IPS-NIHi11 (cell line): ENCODE measurements around the gene CALD1.

Experiments used
- DNase-seq: peaks from one replicate; pipeline ENCODE4 v3.0.0; 2012; ENCODE audit warnings: mixed read lengths, low spot score

Gene CALD1

DNA sequence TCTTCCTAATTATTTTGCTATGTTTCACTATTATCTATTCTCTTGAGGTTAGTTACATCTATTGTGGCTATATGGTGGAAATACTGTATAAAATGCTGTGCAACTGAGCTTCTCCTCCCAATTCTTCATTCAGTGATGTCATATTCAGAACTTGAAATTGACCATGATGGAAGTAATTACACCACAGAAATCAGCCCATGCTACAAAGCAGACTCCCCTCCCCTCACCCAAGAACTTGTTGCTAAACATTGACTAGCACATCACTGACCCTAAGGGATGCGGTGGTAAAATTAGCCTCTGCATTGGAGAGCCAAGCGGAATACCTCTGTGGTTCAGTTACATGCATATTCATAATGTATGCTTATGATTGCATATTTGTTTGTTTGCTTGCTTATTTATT is 8.8 kb downstream of the CALD1 start:
- DNase-seq = no peak

DNA sequence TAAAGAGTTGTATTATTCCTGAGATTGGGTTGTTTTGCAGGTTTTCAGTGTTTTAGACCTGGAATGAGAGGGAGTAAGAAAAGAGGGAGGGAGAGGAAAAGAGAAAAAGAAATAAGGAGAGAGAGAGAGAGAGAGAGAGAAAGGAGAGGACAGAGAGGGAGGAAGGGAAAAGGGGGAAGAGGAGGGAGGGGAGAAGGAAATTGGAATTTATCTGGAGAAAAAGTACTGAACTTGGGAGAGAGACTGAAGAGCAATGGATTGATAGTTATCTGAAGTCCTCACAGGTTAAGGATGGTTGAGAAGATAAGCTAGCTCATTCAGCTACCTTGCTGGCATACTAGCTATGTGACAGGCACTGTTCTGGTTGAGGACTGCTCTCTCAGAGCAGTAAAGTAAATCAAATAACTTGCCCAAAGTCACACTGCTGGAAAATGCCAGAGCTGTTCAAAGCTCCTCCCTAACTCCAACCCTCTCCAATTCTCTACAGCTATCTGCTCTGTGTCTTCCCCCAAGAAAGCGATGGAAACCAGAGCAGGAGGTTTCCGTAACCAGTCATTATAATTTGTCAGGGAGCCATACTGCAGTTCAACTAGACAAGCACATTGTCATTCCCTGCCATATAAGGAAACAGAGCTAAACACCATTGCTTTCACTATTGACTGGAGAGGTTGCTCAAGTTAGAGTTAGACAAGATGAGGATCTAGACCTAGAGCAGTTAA is 10.7 kb downstream of the CALD1 start:
- no peak for DNase-seq

DNA sequence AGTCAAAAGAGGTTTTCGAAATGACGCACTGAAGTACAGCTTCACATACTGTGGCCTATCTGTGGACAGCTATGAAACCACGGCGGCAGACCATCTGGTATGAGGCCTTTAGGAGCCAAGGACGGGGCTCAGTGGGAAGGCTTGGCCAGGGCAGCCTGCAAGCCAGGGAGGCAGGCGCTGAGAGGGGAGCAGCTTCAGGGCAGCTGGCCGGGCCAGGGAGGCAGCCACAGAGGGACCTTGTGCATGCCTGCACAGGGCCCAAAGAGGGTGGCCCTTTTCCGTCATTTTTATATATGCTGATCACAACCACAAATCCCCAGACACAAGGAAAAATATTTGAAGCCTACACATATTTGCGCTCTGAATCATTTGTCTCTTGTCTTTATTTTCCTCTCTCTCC is 13.5 kb downstream of the CALD1 start:
- DNase-seq = no peak

DNA sequence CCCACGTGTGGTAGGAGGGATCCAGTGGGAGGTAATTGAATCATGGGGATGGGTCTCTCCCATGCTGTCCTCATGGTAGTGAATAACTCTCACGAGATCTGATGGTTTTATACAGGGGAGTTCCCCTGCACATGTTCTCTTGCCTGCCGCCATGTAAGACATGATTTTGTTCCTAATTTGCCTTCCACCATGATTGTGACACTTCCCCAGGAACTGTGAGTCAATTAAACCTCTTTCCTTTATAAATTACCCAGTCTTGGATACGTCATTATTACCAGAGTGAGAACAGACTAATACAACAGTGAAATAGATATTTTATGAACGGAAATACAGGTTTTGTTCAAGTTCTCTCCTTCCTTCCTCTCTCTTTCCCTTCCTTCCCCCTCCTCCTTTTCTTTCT is 15.8 kb downstream of the CALD1 start:
- no peak for DNase-seq

DNA sequence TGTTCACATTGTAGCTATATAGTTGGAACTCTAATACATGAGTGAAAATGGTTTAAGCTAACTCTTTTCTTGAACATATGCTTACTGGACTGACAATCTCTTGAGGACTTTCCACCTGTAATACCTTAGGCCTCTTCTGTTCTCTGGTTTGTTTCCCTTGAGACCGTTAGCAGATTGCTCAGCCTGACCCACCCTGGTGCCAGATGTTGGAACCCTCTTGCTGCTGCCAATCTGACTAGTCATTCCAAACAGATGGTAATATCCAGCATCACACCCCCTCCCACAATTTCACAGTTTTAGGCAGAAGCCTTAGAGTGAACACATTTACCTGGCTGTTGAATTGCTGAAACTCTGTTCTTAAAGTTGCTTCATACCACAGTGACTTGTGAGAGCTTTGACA is 18.7 kb downstream of the CALD1 start:
- DNase-seq = no peak

DNA sequence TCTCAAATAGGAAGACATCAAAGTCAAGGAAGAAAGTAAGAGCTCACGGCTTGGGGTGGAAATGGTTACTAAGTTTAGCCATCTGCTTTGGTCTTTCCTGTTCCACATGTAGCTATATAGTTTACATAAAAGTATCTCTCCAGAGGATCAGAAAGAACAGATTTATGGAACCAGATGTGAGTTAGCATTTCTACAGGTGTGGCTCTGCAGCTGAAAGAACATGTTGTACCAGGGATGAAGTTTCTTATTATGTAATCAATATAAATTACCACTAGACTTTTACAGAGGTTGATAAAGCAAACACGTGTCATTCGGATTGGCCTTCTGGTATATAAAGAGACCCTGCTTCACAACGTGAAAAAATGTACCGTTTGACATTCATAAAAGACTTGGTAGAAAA is 19.9 kb downstream of the CALD1 start:
- DNase-seq = no peak

DNA sequence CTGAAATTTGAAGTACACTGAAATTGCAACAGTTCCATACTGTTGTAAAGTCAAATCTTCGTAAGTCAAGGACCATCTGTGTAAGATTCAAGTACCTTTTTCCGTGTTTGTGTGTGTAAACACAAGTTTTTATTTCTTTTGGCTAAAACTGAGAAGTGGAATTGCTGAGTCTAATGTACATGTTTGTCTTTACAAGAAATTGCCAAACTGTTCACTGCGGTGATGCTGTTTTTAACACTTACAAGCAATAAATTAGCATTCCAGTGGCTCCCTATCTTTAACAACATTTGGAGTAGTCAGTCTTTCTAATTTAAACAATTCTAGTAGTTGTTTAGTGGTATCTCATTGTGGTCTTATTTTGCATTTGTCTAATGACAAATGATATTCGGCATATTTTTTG is 23.3 kb downstream of the CALD1 start:
- no peak for DNase-seq

DNA sequence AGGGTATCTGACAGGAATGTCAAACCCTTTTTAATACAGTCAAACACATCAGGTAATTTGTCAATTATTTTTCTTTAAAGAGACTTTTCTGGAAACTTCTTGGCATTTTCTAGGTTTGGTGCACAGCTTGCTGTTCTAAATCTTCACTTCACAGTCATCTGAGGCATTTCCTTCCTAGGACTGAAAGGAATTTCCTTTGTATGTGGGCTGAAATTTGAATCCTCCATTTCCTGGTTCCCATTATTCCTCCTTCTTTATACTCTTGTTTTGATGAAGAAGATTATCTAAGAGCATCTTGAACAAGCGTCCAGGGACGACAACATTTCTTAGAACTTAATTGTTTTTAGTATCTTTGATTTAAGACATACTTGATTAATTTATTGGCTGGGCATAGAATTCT is 24.9 kb downstream of the CALD1 start:
- peak; percentile 23 for DNase-seq

DNA sequence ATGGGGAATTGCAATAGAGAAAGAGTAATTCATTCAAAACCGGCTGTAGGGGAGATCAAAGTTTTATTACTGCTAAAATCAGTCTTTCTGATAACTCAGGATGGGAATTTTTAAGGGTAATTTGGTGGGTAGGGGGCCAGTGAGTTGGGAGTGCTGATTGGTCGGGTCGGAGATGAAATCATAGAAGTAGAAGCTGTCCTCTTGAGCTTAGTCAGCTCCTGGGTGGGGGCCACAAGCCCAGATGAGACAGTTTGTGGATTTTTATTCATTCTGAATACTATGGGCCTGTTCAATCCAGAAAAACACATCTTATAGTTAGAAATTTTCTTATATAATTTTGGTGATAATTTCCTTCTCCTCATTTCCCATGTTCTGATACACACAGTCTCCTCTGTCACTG is 25.4 kb downstream of the CALD1 start:
- no peak for DNase-seq

DNA sequence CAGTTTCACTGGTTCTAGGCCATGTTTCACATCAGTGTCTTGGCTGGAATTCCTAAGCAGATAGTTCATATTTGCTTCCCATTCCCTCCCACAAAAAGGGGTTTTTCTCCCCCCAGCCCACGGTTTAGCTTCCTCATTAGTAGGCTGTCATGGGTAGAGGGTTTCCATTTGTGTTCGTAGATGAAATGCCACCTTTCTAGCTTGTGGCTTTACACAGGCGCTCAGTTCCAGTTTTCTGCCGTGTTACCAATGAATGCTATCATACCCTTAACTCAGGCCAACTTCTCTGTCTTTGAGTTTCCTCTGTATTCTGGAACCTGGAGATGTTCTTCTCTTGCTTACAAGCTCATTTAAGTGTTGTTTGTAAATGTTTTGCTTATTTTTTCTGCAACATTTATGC is 26.8 kb downstream of the CALD1 start:
- no peak for DNase-seq

DNA sequence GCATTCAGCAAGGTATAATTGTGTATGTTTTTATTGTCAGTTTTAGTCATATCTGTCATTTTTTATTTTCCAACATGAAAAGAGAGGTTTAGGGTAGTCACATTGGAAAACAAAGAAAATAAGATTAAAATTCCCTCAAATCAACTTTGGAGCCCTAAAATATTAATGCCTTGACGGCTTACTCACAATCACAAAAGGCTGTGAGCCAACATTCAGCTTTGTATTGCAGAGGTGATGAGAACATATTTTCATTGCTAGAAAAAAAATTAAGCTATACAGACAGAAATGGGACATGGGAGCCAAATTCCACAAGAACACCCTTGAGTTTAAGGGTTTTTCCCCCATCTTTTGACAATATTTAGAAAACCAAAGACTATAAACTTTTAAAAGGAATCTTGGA is 30.2 kb downstream of the CALD1 start:
- no peak for DNase-seq

DNA sequence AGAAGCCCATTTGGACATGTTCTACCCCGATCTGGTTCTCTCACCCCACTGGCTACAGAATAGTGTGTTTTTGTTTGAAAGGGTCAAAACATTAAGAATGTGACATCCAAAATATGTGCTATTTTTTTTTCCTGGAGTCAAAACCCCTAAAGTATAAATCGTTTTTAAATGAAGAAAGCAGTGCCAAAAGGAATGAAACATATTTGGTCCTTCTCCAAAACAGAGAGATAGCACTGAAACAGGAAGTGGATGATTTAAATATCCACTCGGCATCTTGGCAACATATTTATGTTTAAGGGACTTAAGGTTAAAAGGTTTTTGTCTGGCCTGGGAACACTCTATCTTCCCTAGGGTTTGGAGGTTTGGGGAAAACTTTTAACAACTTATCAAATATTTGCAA is 32.3 kb downstream of the CALD1 start:
- no peak for DNase-seq

DNA sequence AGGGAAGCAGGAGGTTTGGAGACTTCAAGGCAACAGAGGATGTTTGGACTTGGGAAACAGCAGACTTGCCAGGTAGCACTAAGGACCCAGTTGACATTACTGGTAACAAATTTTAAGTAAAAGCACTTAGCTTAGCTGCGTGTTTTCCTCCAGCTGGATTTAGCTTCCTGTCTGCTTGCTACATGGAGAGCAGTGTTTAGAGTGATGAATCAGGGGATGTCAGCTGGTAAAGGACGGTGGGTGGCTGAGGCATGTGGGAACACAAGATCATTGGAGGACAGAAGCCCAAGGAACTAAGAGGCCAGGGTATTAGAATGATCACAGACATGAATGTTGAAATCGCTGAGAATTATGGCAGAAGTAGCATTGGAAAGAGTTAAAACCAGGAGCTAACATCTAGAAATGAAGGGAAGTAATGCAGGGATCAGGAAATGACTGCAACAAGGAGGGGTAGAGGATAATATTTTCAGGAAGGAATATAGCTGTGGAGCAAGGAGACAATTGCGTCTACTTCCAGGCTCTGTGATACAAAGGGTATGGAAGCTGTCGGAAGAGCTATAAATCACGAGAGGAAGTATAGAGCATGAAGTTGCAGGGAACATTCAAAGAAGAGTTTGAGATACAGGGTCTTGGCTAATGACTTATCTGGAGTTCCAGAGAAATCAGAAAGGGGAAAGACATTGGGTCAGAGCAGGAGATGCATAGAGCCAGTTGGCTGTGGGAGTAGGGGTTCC is 34.4 kb downstream of the CALD1 start:
- DNase-seq = no peak

DNA sequence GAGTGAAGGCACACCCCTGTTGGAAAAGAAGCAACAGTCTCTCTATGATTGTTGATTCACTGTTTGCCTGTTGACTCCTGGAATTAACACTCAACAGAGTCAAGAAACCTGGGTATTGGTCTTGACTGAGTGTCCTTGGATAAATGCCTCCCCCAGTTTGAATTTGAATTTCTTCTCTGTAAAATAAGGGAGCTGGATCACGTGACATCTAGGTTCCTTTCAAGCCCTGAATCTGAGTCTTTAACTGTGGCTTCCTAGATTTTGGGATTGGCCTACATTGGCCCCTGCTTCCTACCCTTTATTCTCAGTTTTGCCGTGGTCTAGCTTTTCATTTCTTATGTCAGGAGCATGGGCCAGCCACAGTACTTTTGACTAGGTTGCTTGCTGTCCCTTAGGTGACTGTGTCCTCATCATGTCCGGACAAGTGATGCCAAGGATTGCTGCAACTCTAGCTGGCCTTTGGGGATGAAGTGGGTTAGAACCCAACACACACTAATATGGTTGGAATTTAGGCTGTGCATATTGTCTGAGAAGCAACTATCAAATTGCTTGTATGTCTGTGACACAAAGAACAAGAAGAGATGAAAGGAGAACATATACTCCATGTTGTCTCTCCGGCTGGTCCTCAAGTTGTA is 35.4 kb downstream of the CALD1 start:
- no peak for DNase-seq

DNA sequence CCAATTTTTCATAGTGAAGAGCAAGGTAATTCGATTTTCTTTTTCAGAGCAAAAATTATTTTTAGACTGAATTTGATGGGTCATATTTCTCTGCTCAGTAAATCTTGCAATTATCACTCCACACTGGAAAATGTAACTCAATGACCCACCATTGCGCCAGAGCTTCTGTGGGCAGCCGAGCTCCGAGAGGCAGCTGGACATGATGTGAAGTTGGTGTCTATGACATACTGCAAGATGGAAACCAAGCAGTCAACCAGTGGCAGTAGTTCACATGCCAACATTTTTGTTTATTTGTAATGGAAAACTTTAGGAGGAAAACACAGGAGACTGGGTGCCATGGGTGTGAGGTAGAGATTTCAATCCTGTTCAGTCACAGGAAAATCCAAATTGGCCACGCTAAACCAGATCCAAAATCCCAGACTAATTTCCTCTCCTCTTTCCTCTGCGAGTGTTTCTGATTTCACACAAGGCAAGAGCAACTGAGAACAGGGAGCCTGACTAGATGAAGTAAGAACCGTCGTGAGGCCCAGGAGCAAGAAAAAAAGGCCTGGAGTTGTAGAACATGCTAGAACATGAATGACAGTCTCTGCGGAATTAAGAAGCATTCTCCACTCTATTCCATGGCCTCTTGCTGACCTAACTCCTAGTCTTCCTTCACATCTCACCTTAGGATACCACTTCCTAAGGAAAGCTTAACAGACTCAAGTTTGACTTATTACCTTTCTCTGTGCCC is 39.3 kb downstream of the CALD1 start:
- DNase-seq = no peak

DNA sequence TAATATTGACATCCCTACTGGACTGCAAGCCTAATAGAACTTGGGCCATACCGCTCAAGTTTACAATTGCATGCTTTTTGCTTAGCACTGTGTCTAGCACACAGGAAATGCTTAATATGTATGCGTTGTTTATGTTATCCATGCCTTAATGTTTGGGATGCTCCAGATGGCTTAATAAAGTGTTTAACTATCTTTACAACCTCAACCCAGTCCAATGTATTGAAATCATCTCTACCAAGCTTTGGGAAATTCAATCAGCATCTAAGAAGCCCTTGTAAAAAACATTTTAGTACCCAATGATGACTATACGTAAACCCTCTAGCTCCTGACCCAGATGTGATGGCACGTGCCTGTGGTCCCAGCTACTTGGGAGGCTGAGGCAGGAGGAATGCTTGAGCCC is 40.0 kb downstream of the CALD1 start:
- no peak for DNase-seq

DNA sequence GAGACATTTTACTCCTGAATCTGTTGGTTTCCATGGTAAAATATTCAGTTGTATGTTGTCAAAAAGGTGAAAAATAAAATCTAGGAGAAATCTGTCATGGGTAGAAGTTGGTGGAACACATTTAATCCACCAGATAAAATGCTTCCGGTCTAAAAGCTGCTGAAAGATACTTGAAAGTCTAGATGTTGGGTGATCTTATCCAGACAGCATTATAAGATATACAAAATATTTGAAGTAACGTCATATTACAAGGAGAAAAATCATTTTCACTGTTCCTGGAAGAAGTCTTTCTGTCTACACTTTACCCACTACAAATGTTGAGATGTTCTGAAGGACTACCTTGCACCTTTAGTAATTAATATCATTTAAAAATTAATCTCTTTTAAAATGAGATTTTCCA is 40.9 kb downstream of the CALD1 start:
- no peak for DNase-seq

DNA sequence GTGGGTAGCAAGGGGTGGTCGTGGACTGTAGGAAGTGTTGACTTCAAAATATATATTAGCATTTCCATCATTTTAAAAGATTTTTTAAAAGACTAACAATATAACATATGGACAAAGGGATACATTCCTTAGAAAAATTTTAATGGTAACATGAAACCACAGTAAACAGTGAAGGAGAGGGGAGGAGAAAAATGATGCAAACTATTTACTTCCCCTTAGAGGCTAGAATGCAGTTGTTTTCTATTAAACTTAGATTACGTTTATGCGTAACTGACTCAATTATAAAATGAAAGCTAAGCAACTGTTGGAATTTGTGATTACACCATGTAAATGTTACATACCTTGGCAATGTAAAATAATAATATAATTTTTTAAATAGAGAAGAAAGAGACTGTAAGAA is 41.3 kb downstream of the CALD1 start:
- DNase-seq = no peak

DNA sequence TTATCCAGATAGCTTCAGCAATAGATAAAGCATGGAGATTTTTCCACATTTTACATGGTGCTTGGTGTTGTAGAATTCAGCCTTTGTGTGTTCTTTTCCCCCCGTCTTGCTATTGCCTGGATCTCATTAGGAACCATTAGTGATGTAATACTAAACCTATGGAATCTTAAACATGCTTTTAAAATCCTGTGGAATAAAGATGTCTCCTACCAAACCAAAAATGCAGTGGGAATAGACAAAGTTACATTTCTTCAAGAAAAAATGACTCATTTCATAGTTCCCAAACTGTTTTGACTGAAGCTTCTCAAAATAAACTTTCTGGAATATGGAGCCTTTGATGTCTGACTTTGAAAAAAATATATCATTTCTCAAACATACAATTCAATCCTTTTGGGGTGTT is 44.0 kb downstream of the CALD1 start:
- DNase-seq = no peak

DNA sequence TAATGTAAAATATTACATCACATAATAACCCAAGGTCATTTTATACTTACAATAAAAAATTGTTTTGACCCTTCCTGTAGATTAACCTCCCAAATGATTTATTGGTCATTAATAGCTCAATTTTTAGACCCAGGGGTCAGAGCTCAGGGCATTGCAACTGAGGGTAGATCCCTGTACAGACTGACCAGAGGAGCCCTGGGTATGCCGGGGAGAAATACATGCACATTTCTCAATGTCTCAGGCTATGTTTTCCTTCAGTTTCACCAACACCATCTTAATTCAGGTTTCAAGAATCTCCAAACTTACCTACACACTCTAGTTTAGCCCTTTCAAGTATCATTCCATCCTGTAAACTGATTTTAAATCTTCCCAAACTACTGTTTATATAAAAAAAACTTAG is 46.2 kb downstream of the CALD1 start:
- DNase-seq = no peak

DNA sequence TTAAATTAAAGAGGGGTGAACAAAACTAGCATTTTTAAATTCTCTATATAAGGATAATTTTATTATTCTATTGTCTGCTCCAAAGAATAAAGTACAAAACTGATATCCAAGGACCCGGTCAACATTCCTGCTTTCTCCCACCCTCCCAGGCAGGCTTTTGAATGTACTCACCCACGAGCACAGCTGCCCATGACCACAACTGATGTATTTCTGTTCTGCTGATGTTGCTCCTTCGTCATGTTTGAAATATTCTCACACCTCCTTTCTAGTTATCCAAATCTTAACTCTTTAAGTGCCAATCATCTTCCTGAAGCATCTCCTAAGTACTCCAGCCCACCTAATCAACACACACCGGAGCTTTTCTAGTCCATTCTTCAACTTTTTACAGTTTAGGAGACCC is 46.7 kb downstream of the CALD1 start:
- peak; percentile 17 for DNase-seq

DNA sequence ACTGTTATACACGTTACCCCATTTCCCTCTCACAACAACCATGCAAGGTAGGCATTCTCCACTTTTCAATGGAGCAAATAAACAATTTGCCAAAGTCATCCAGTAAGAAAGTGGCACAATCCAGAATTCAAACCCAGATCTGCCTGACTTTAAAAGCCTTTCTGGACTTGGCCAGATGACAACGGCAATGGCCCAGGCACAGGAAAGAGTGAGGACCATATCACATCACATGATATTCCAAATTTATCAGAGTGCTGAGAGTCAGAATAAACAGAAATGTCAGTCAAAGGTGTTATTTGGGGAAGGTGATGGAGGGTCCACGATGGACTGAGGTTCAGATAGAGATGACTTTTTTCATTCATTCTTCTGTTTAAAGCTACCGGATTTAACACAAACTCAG is 48.0 kb downstream of the CALD1 start:
- DNase-seq = no peak

DNA sequence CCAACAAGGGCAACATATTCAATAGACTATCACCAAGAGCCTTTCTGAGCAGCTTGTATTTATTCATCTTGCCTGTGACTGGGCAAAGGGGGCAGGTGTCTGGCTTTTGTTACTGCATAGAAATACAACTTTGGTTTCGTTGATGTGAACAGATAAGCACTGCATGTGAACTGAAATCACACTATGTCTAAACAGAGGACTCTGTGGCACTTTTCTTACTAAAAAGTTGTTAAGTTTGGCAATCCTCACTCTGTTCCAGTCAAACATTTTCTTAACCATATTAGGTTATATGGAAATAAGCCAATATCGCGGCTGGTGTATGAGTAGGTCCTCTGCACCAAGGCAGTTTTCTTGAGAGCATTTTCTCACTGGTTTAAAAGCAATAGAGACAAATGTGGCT is 48.5 kb downstream of the CALD1 start:
- DNase-seq = no peak
